Lung (tissue), 12 donors: ENCODE data around the gene RGL1. TPM values are rescaled to one million over a fixed set of nuclear protein-coding genes. Genes with fewer than 3 reads are reported as not detected.
A peak's percentile ranks its signal among the peaks of the same experiment; 100 is the strongest.

Experiments
- ATAC-seq: fragments of 200-7000 bp; cut with Tn5 transposase; one replicate; pipeline ENCODE4 v1.9.1; 2020; ENCODE audit warnings: moderate number of reproducible peaks; ENCODE audit not compliant: insufficient read depth, low FRiP score
- DNase-seq, 3 donors: peaks; one replicate each; pipeline ENCODE4 v3.0.0-alpha.2; 2013 to 2017
- H3K27ac ChIP-seq, 2 donors: one replicate each; pipeline ENCODE4 v1.5.1; 2013; ENCODE audit warnings: mild to moderate bottlenecking in 2 of 2, moderate library complexity in 2 of 2, control low read depth in 1 of 2, inconsistent platforms in 1 of 2, low read depth in 1 of 2, low read length in 1 of 2
- H3K27me3 ChIP-seq, 3 donors: one replicate each; pipeline ENCODE4 v1.5.1; 2013; ENCODE audit warnings: low read length in 2 of 3; ENCODE audit not compliant: control insufficient read depth in 3 of 3, insufficient read depth in 3 of 3
- H3K36me3 ChIP-seq, 4 donors: one replicate each; pipeline ENCODE4 v1.5.1; 2013; ENCODE audit warnings: low read length in 4 of 4, mild to moderate bottlenecking in 1 of 4, moderate library complexity in 1 of 4; ENCODE audit not compliant: control insufficient read depth in 4 of 4, insufficient read depth in 4 of 4
- H3K4me1 ChIP-seq, 5 donors: one replicate each; pipeline ENCODE4 v1.5.1; 2013; ENCODE audit warnings: low read length in 5 of 5, mild to moderate bottlenecking in 2 of 5, moderate library complexity in 1 of 5; ENCODE audit not compliant: control insufficient read depth in 5 of 5, insufficient read depth in 5 of 5
- H3K4me3 ChIP-seq: one replicate; pipeline ENCODE4 v1.5.1; 2013; ENCODE audit warnings: mild to moderate bottlenecking, control low read depth, moderate library complexity
- H3K9ac ChIP-seq, 2 donors: one replicate each; pipeline ENCODE4 v1.5.1; 2013; ENCODE audit warnings: low read length in 2 of 2, control low read depth in 1 of 2; ENCODE audit not compliant: insufficient read depth in 1 of 2
- H3K9me3 ChIP-seq, 4 donors: one replicate each; pipeline ENCODE4 v1.5.1; 2013; ENCODE audit warnings: low read length in 3 of 4, mild to moderate bottlenecking in 1 of 4, moderate library complexity in 1 of 4; ENCODE audit not compliant: control insufficient read depth in 4 of 4, insufficient read depth in 3 of 4
- WGBS, 2 donors: extraction: QIAGEN DNeasy Blood & Tissue Kit; methylation state at CpG; one replicate each; pipeline ENCODE4 v1.1.7; 2013; 5-methylcytosine and 5-hydroxymethylcytosine counted together
- polyA plus RNA-seq, 2 donors: library from polyadenylated mRNA; stranded (reverse); fragments of 200-250 nt; gene quantifications; one replicate each; pipeline ENCODE4 v1.2.1, GENCODE V29; 2013
- total RNA-seq, 2 donors: library from RNA; depleted of rRNA in 1 of 2; stranded (reverse); fragments of >200 nt in 1 of 2; gene quantifications; one replicate each; pipeline ENCODE4 v1.2.1, GENCODE V29; 2014 to 2021
- TF ChIP-seq, protein P1 (sequence below): IDR thresholded peaks from 2 replicates; pipeline ENCODE4 v1.5.1; 2012; ENCODE audit warnings: mild to moderate bottlenecking; ENCODE audit errors: control extremely low read depth, extremely low read depth
- donor health status: control.
- donor health status: control.
- donor health status: Bipolar disorder and iron deficiency.
- donor health status: healthy.
- donor health status: DM: yes; HTN: yes; CAD: no.

Gene RGL1
- total and polyA plus RNA-seq, 4 donors, result 9.6 to 49.4 (median 35.2) TPM

DNA sequence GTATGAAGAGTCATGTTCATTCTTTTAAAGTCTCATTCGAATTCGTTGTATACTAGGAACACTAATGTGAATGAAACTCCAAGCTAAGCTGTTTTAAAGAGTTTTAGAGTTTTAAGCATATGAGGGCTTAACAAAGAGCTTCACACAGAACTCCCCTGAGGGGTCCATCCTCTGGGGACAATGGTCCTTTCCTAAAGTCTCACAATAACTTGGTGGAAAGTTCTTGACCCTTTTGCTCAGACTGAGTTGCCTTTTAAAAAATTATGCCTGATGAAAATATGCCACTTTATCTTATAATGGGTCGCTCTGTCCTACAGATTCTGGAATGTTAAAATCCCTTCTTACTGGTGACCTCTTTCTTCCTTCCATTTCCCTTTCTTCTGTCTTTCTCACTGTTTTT, 64.3 kb downstream of the RGL1 start:
- ATAC-seq, result no peak
- peaks cover 0 to 5% (median 2%) of the 10 kb centered on the region in 4 donors for H3K36me3 ChIP-seq
- no peak overlapping the region for H3K4me3 ChIP-seq
- H3K9me3 ChIP-seq, result no peaks in the 10 kb centered on the region
- DNase-seq, result no peak
- H3K27ac ChIP-seq, result no peak overlapping the region
- WGBS, 2 donors, result 92 to 95% methylated on average over 3 of the region's 3 CpGs
- H3K27me3 ChIP-seq, result no peaks in the 10 kb centered on the region
- TF ChIP-seq, protein P1, sequence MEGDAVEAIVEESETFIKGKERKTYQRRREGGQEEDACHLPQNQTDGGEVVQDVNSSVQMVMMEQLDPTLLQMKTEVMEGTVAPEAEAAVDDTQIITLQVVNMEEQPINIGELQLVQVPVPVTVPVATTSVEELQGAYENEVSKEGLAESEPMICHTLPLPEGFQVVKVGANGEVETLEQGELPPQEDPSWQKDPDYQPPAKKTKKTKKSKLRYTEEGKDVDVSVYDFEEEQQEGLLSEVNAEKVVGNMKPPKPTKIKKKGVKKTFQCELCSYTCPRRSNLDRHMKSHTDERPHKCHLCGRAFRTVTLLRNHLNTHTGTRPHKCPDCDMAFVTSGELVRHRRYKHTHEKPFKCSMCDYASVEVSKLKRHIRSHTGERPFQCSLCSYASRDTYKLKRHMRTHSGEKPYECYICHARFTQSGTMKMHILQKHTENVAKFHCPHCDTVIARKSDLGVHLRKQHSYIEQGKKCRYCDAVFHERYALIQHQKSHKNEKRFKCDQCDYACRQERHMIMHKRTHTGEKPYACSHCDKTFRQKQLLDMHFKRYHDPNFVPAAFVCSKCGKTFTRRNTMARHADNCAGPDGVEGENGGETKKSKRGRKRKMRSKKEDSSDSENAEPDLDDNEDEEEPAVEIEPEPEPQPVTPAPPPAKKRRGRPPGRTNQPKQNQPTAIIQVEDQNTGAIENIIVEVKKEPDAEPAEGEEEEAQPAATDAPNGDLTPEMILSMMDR, result no peak
- peaks cover 4 to 28% (median 17%) of the 10 kb centered on the region in 5 donors for H3K4me1 ChIP-seq
- H3K9ac ChIP-seq, result no peak overlapping the region

DNA sequence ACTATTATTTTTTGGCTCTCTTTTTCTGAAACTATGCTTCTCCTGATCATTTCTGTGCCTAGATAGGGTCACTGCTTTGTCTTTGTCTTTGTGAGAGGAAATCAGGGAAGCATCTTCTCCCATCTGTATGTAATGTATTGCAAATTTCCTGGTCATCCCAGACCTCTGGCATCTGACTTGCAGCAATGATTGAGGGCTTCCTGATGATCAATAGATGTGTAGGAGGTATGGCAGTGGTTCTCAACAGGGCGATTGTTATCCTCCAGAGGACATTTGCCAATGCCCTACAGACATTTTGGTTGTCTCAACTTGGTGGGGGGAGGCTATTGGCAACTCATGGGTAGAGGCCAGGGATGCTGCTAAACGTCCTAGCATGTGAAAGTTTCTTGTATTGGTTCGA, 64.7 kb downstream of the RGL1 start:
- H3K4me3 ChIP-seq, result no peak overlapping the region
- TF ChIP-seq, protein P1, result no peak
- H3K9me3 ChIP-seq, result no peaks in the 10 kb centered on the region
- H3K9ac ChIP-seq, result no peak overlapping the region
- 88 to 89% methylated on average over 3 of the region's 3 CpGs for WGBS, 2 donors
- no peak for ATAC-seq
- peaks cover 0 to 5% (median 2%) of the 10 kb centered on the region in 4 donors for H3K36me3 ChIP-seq
- H3K27me3 ChIP-seq, result no peaks in the 10 kb centered on the region
- H3K4me1 ChIP-seq, result peaks cover 4 to 31% (median 17%) of the 10 kb centered on the region in 5 donors
- no peak for DNase-seq
- H3K27ac ChIP-seq, result peak overlapping the region; percentile 77 to 84

DNA sequence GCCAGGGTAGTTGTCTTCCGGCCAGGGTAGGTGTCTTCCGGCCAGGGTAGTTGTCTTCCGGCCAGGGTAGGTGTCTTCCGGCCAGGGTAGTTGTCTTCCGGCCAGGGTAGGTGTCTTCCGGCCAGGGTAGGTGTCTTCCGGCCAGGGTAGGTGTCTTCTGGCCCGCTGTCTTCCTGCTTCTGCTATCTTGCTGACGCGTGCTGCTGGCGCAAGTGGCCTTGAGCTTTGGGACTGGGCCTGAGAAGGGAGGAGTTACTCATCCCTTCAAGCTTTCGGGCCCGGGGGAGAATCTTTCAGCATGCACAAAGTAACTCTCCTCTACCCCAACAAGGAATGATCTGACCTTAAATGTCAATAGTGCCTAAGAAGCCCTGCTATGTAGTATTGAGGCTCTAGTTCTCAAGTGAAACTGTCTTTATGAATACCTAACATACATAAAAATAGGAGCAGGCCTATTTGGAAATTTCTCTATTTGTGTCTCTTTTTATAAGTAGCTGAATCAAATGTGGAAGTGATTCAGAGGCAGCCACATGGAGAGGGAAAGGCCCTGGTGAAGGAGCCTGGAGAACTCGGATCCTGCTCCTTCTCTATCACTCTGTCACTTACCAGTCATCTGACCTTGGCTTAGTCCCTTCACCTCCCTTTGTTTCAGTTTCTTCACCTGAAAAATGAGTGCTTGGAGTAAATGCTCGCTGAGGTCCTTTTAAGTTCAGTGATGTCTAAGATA, 65.6 kb downstream of the RGL1 start:
- Histone ChIP-seq H3K27me3 (no peaks in the 10 kb centered on the region), H3K9ac (no peak overlapping the region), H3K9me3 (no peaks in the 10 kb centered on the region), H3K4me1 (peaks cover 2 to 32% (median 17%) of the 10 kb centered on the region in 5 donors), H3K4me3 (no peak overlapping the region), H3K27ac (peak overlapping the region; percentile 68 to 77), H3K36me3 (peaks cover 0 to 5% (median 2%) of the 10 kb centered on the region in 4 donors)
- TF ChIP-seq, protein P1, result no peak
- 78 to 80% methylated on average over 11 to 13 of the region's 15 CpGs for WGBS, 2 donors
- ATAC-seq (no peak), DNase-seq (peak in 1 of 3 donors; percentile 12)
